HG03521 (cell line): ENCODE data around the gene HES2.
"Not testable (repeated sequence)": the region's sequence is repeated elsewhere in the genome, so short reads cannot be mapped to it uniquely, and the experiment has no call there.

ENCODE experiments used
- ATAC-seq: cut with Tn5 transposase; IDR thresholded peaks from one replicate; pipeline ENCODE4 v1.9.1; 2021; ENCODE audit warnings: mild to moderate bottlenecking, moderate library complexity; ENCODE audit not compliant: unreplicated experiment

HES2 gene

GRCh38 chr1:6419397-6419803, 319 bp downstream of the HES2 start:
- ATAC-seq: no peak

- no peak for ATAC-seq
Observed at GRCh38 chr1:6418668-6419396, 887 bp downstream of the HES2 start.

- ATAC-seq: no peak
Observed at GRCh38 chr1:6417961-6418667, 1.6 kb downstream of the HES2 start.

GRCh38 chr1:6416906-6417305, 2.8 kb downstream of the HES2 start:
- ATAC-seq: no peak

- no peak for ATAC-seq
Observed at GRCh38 chr1:6416295-6416656, 3.4 kb downstream of the HES2 start.

GRCh38 chr1:6414881-6415626, 4.7 kb downstream of the HES2 start:
- no peak for ATAC-seq

GRCh38 chr1:6414443-6414844, 5.3 kb downstream of the HES2 start:
- peak; percentile 58 for ATAC-seq

GRCh38 chr1:6412896-6413295, 6.8 kb downstream of the HES2 start:
- ATAC-seq: no peak

GRCh38 chr1:6410248-6410893, 9.3 kb downstream of the HES2 start:
- no peak for ATAC-seq

GRCh38 chr1:6409733-6410132, 10.0 kb downstream of the HES2 start:
- ATAC-seq: no peak

- no peak for ATAC-seq
Observed at GRCh38 chr1:6409053-6409452, 10.7 kb downstream of the HES2 start.

GRCh38 chr1:6408023-6408422, 11.7 kb downstream of the HES2 start:
- no peak for ATAC-seq

- ATAC-seq: no peak
Observed at GRCh38 chr1:6401673-6402072, 18.0 kb downstream of the HES2 start.

GRCh38 chr1:6399294-6399693, 20.4 kb downstream of the HES2 start:
- ATAC-seq: no peak

GRCh38 chr1:6397844-6398441, 21.8 kb downstream of the HES2 start:
- ATAC-seq: no peak

GRCh38 chr1:6396998-6397397, 22.7 kb downstream of the HES2 start:
- ATAC-seq: no peak

- not testable (repeated sequence) for ATAC-seq
Observed at GRCh38 chr1:6395781-6396244, 23.9 kb downstream of the HES2 start.

GRCh38 chr1:6395130-6395529, 24.6 kb downstream of the HES2 start:
- ATAC-seq: not testable (repeated sequence)

GRCh38 chr1:6393400-6394187, 26.1 kb downstream of the HES2 start, which contains the start of gene ACOT7:
Gene ACOT7 (minus strand): TSS chr1:6393767. CDS start chr1:6393399, 368 bp downstream.
- peak; percentile 75 for ATAC-seq
